NK-92 (cell line): Measurements from ENCODE around the gene SLC7A10.

ENCODE experiments used
- DNase-seq: peaks from one replicate; lab custom pipeline; 2025; ENCODE audit not compliant: unreplicated experiment; lab: John Stamatoyannopoulos, UW

Gene SLC7A10

GRCh38 chr19:33255781-33256180 lies 30.1 kb upstream of the SLC7A10 start:
- no peak for DNase-seq

GRCh38 chr19:33254245-33254824 lies 28.7 kb upstream of the SLC7A10 start:
- DNase-seq, result no peak

GRCh38 chr19:33252971-33253370 lies 27.3 kb upstream of the SLC7A10 start:
- DNase-seq, result no peak

- DNase-seq, result no peak
Observed at GRCh38 chr19:33252418-33252962, 26.8 kb upstream of the SLC7A10 start.

- DNase-seq, result no peak
Observed at GRCh38 chr19:33251526-33252090, 26.0 kb upstream of the SLC7A10 start.

GRCh38 chr19:33251076-33251475 lies 25.4 kb upstream of the SLC7A10 start:
- no peak for DNase-seq

- no peak for DNase-seq
Observed at GRCh38 chr19:33250500-33250899, 24.9 kb upstream of the SLC7A10 start.

GRCh38 chr19:33249740-33250366 lies 24.2 kb upstream of the SLC7A10 start:
- no peak for DNase-seq

- DNase-seq, result no peak
Observed at GRCh38 chr19:33248954-33249613, 23.4 kb upstream of the SLC7A10 start.

GRCh38 chr19:33248553-33248953 lies 22.9 kb upstream of the SLC7A10 start:
- DNase-seq, result no peak

GRCh38 chr19:33248104-33248503 lies 22.5 kb upstream of the SLC7A10 start:
- no peak for DNase-seq

- no peak for DNase-seq
Observed at GRCh38 chr19:33247441-33247819, 21.8 kb upstream of the SLC7A10 start.

- DNase-seq, result no peak
Observed at GRCh38 chr19:33246709-33247440, 21.2 kb upstream of the SLC7A10 start.

GRCh38 chr19:33245948-33246708 lies 20.5 kb upstream of the SLC7A10 start:
- DNase-seq, result no peak

- DNase-seq, result no peak
Observed at GRCh38 chr19:33242911-33243310, 17.3 kb upstream of the SLC7A10 start.

GRCh38 chr19:33242131-33242530 lies 16.5 kb upstream of the SLC7A10 start:
- no peak for DNase-seq

- DNase-seq, result no peak
Observed at GRCh38 chr19:33241530-33242101, 16.0 kb upstream of the SLC7A10 start.

- no peak for DNase-seq
Observed at GRCh38 chr19:33241091-33241529, 15.5 kb upstream of the SLC7A10 start.

GRCh38 chr19:33240181-33240771 lies 14.6 kb upstream of the SLC7A10 start:
- DNase-seq, result no peak
